Aorta (tissue), 5 donors: Measurements from ENCODE around the gene GLDN. TPM values are rescaled to one million over a fixed set of nuclear protein-coding genes. Genes with fewer than 3 reads are reported as not detected.
A peak's percentile ranks its signal among the peaks of the same experiment; 100 is the strongest.

Experiments
- ATAC-seq: fragments of 200-7000 bp; cut with Tn5 transposase; one replicate; pipeline ENCODE4 v1.9.1; 2022; ENCODE audit warnings: moderate library complexity; ENCODE audit not compliant: low FRiP score
- DNase-seq, 2 donors: peaks; one replicate each; pipeline ENCODE4 v3.0.0-alpha.2; 2020
- H3K27ac ChIP-seq, 2 donors: one replicate each; pipeline ENCODE4 v1.5.1; 2013; ENCODE audit warnings: low read length in 2 of 2, mild to moderate bottlenecking in 2 of 2, moderate library complexity in 2 of 2, control low read depth in 1 of 2, inconsistent platforms in 1 of 2, low read depth in 1 of 2
- H3K27me3 ChIP-seq, 2 donors: one replicate each; pipeline ENCODE4 v1.6.1; 2013; ENCODE audit warnings: control low read depth in 1 of 2, low read length in 1 of 2, mild to moderate bottlenecking in 1 of 2, moderate library complexity in 1 of 2; ENCODE audit not compliant: insufficient read depth in 2 of 2, control insufficient read depth in 1 of 2
- H3K36me3 ChIP-seq, 2 donors: one replicate each; pipeline ENCODE4 v1.6.1; 2013; ENCODE audit warnings: control low read depth in 1 of 2, low read length in 1 of 2, mild to moderate bottlenecking in 1 of 2; ENCODE audit not compliant: insufficient read depth in 2 of 2, control insufficient read depth in 1 of 2
- H3K4me1 ChIP-seq, 2 donors: one replicate each; pipeline ENCODE4 v1.6.1; 2013; ENCODE audit warnings: low read length in 2 of 2, control low read depth in 1 of 2, mild to moderate bottlenecking in 1 of 2, moderate library complexity in 1 of 2; ENCODE audit not compliant: insufficient read depth in 2 of 2, control insufficient read depth in 1 of 2
- H3K4me3 ChIP-seq, 2 donors: one replicate each; pipeline ENCODE4 v1.5.1; 2013; ENCODE audit warnings: low read length in 2 of 2, control low read depth in 1 of 2, mild to moderate bottlenecking in 1 of 2
- H3K9me3 ChIP-seq: one replicate; pipeline ENCODE4 v1.6.1; 2013; ENCODE audit warnings: mild to moderate bottlenecking, low read length; ENCODE audit not compliant: control insufficient read depth
- WGBS, 2 donors: extraction: QIAGEN DNeasy Blood & Tissue Kit; methylation state at CpG; one replicate each; pipeline ENCODE4 v1.1.7; 2013; 5-methylcytosine and 5-hydroxymethylcytosine counted together
- intact Hi-C, 2 donors: fragments of 100-400 bp; cut with DNase I; formaldehyde crosslinking; loops; one replicate each; pipeline versions ENCODE4 v1.14.2 to v1.15.0; 2022
- polyA plus RNA-seq, 2 donors: library from polyadenylated mRNA; stranded (reverse); fragments of 200-250 nt; gene quantifications; one replicate each; pipeline ENCODE4 v1.2.3, GENCODE V29; 2013
- total RNA-seq, 2 donors: library from RNA; stranded (reverse); fragmentation: NEBNext Ultra II Directional; extraction: Animal tissue kit (Norgen Biotek cat#: 25700); gene quantifications; one replicate each; pipeline ENCODE4 v1.2.1, GENCODE V29; 2021
- donor health status: healthy with polysubstance abuse.
- donor health status: Bipolar disorder and iron deficiency.
- donor health status: DM: no; HTN: no; CAD: no.
- donor health status: DM: no; HTN: no; CAD: no.
- donor health status: DM: yes; HTN: yes; CAD: no.

Gene GLDN
- total and polyA plus RNA-seq, 4 donors, result 3.0 to 49.2 (median 15.9) TPM

- no peak overlapping the region for H3K4me3 ChIP-seq
- H3K4me1 ChIP-seq, result peaks cover 8 to 9% of the 10 kb centered on the region in 2 donors
- H3K9me3 ChIP-seq, result no peaks in the 10 kb centered on the region
- no peaks in the 10 kb centered on the region for H3K36me3 ChIP-seq
- ATAC-seq (no peak), DNase-seq (no peak)
- H3K27ac ChIP-seq, result no peak overlapping the region
- intact Hi-C loops, result no loop called here
- no peaks in the 10 kb centered on the region for H3K27me3 ChIP-seq
- 75 to 77% methylated on average over 4 of the region's 4 CpGs for WGBS, 2 donors
Observed at GRCh38 chr15:51332206-51333147, 9.0 kb upstream of the GLDN start.

GRCh38 chr15:51333571-51333970 is 7.9 kb upstream of the GLDN start:
- Histone ChIP-seq H3K4me1 (peaks cover 8 to 9% of the 10 kb centered on the region in 2 donors), H3K27ac (peak overlapping the region in 1 of 2 donors; percentile 3), H3K36me3 (no peaks in the 10 kb centered on the region), H3K4me3 (no peak overlapping the region), H3K27me3 (no peaks in the 10 kb centered on the region), H3K9me3 (no peaks in the 10 kb centered on the region)
- DNase-seq, result no peak
- ATAC-seq, result no peak
- intact Hi-C loops, result no loop called here
- 81 to 82% methylated on average over 2 of the region's 2 CpGs for WGBS, 2 donors

- 2 to 15% methylated on average over 2 of the region's 2 CpGs for WGBS, 2 donors
- Histone ChIP-seq H3K4me3 (no peak overlapping the region), H3K27me3 (no peaks in the 10 kb centered on the region), H3K36me3 (no peaks in the 10 kb centered on the region), H3K9me3 (no peaks in the 10 kb centered on the region), H3K27ac (peak overlapping the region in 1 of 2 donors; percentile 41), H3K4me1 (peaks cover 8 to 9% of the 10 kb centered on the region in 2 donors)
- intact Hi-C loops, result no loop called here
- ATAC-seq (no peak), DNase-seq (no peak)
Observed at GRCh38 chr15:51334011-51334451, 7.4 kb upstream of the GLDN start.

GRCh38 chr15:51335087-51335486 is 6.4 kb upstream of the GLDN start:
- peaks cover 8 to 9% of the 10 kb centered on the region in 2 donors for H3K4me1 ChIP-seq
- WGBS, 2 donors, result 90 to 97% methylated on average over 5 of the region's 5 CpGs
- no peaks in the 10 kb centered on the region for H3K36me3 ChIP-seq
- no peaks in the 10 kb centered on the region for H3K27me3 ChIP-seq
- peak overlapping the region; percentile 18 to 26 for H3K27ac ChIP-seq
- intact Hi-C loops, result no loop called here
- DNase-seq, result no peak
- no peak overlapping the region for H3K4me3 ChIP-seq
- no peaks in the 10 kb centered on the region for H3K9me3 ChIP-seq
- ATAC-seq, result no peak

GRCh38 chr15:51335538-51336410 is 5.7 kb upstream of the GLDN start:
- 15% methylated on average over 9 of the region's 9 CpGs for WGBS, 2 donors
- ATAC-seq (peak; percentile 42), DNase-seq (no peak)
- intact Hi-C loops, result no loop called here
- H3K36me3 ChIP-seq, result no peaks in the 10 kb centered on the region
- H3K4me3 ChIP-seq, result no peak overlapping the region
- no peaks in the 10 kb centered on the region for H3K9me3 ChIP-seq
- H3K4me1 ChIP-seq, result peaks cover 8 to 9% of the 10 kb centered on the region in 2 donors
- peak overlapping the region; percentile 38 to 77 for H3K27ac ChIP-seq
- no peaks in the 10 kb centered on the region for H3K27me3 ChIP-seq

GRCh38 chr15:51338496-51338895 is 3.0 kb upstream of the GLDN start, which contains the start of gene CYP19A1:
CYP19A1 (minus strand) TSS chr15:51338596; CDS start chr15:51242912, 95,684 bp downstream.
- WGBS, 2 donors, result 97 to 98% methylated on average over 6 of the region's 6 CpGs
- no peak for DNase-seq
- ATAC-seq, result no peak
- Histone ChIP-seq H3K27ac (no peak within 1 kb of the TSS), H3K4me1 (peaks cover 2 to 9% of the 10 kb centered on the region in 2 donors), H3K27me3 (no peaks in the 10 kb centered on the region), H3K9me3 (no peaks in the 10 kb centered on the region), H3K4me3 (no peak within 1 kb of the TSS), H3K36me3 (no peaks in the 10 kb centered on the region)
- intact Hi-C loops, result no loop called here

- H3K4me3 ChIP-seq, result peak overlapping the region; percentile 43 to 66
- 62 to 65% methylated on average over 16 of the region's 16 CpGs for WGBS, 2 donors
- H3K4me1 ChIP-seq, result no peaks in the 10 kb centered on the region
- H3K27ac ChIP-seq, result peak overlapping the region in 1 of 2 donors; percentile 79
- peak; percentile 24 for ATAC-seq
- intact Hi-C loops, result loop anchor here in 1 of 2 donors (5.0 kb wide), 1 partner anchor 45 kb away; no protein-coding TSS in a partner anchor
- no peak for DNase-seq
- H3K9me3 ChIP-seq, result no peaks in the 10 kb centered on the region
- H3K27me3 ChIP-seq, result no peaks in the 10 kb centered on the region
- no peaks in the 10 kb centered on the region for H3K36me3 ChIP-seq
Observed at GRCh38 chr15:51342227-51342999, 958 bp downstream of the GLDN start.

- WGBS, 2 donors, result 91 to 95% methylated on average over 4 of the region's 4 CpGs
Observed at GRCh38 chr15:51343466-51343865, 2.0 kb downstream of the GLDN start.

More at GRCh38 chr15:51343466-51343865, 2.0 kb downstream of the GLDN start:
- no peak for ATAC-seq
- peak overlapping the region in 1 of 2 donors; percentile 31 for H3K27ac ChIP-seq
- no peaks in the 10 kb centered on the region for H3K36me3 ChIP-seq
- H3K4me1 ChIP-seq, result peaks cover 0 to 1% of the 10 kb centered on the region in 2 donors
- DNase-seq, result no peak
- no peaks in the 10 kb centered on the region for H3K27me3 ChIP-seq
- no peaks in the 10 kb centered on the region for H3K9me3 ChIP-seq
- intact Hi-C loops, result loop anchor here in 1 of 2 donors (5.0 kb wide), 1 partner anchor 46 kb away; no protein-coding TSS in a partner anchor
- no peak overlapping the region for H3K4me3 ChIP-seq
